GM19193 (cell line): ENCODE results near the gene TCTN2.

ENCODE experiments used
- POLR2A ChIP-seq: IDR thresholded peaks from 4 replicates; pipeline ENCODE4 v1.6.1; 2011; ENCODE audit not compliant: insufficient read depth, insufficient read length; ENCODE audit errors: extremely low read depth

The TCTN2 gene

DNA sequence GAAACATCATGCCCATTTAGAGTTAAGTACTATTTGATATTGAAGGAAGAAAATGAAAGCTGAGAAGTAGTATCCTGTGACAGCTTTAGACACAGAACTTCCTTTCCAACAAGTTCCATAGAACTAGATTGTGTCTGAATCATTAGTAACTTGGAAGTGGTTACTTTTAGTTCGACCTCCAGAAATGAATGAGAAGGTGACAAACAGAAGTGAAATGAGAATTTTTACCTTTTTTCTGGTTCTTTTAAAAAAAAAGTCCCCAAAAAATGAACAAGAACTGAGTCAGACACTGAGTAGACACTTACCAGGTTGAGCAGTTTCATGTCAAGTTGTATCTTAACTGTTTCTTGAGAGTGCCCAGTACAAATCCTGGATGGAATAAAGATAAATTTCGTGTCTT lies 44.3 kb downstream of the TCTN2 start:
- no peak for TF ChIP-seq POLR2A

DNA sequence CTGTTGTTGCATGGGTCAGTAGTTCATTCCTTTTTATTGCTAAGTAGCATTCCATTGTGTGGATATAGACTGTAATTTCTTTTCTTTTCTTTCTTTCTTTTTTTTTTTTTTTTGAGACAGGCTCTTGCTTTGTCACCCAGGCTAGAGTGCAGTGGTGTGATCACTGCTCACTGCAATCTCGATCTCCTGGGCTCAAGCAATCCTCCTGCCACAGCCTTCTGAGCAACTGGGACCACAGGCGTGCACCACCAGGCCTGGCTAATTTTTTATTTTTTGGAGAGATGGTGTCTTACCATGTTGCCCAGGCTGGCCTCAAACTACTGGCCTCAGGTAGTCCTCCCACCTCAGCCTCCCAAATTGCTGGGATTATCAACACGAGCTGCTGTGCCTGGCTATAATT lies 46.4 kb downstream of the TCTN2 start:
- TF ChIP-seq POLR2A = no peak

DNA sequence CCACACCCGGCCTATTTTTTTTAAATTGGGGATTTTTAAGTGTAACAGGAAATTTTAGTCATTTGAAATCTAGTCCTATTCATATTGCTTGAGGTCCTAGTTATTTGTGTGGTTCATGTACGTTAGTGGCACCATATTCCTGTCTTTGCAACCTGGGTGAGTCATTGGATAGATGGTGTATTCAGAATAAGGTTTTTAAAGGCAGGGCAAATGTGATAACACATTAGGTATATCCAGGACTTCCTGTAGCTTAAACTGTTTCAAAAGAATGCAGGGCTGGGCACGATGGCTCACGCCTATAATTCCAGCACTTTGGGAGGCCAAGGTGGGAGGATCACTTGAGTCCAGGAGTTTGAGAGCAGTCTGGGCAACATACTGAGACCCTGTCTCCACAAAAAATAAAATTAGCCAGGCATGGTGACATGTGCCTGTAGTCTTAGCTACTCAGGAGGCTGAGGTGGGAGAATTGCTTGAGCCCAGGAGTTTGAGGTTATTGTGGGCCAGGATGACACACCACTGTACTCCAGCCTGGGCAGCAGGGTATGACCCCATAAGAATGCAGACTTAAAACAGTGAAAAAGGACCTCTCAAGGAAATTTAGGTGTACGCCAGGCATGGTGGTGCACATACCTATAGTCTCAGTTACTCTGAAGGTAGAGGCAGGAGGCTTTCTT lies 49.4 kb downstream of the TCTN2 start:
- no peak for TF ChIP-seq POLR2A

DNA sequence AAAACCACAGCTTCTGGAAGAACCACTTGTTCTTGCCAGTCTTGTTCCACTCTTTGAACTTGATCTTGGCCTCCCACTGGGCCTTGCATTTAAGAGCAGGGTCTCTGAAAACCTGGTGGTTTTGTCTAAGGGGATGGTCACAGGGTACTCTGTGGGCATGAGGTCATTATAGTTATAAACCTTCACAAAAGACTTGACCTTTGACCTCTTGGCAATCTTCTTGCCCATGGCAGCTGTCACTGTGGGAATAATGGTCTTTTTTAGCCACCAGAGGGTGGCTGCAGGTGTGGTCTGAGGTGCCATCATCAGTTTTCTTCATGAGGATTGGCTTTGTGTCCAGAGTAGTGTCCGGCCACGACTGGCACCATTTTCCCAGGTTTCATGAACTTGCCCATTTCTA lies 50.3 kb downstream of the TCTN2 start:
- TF ChIP-seq POLR2A = no peak

DNA sequence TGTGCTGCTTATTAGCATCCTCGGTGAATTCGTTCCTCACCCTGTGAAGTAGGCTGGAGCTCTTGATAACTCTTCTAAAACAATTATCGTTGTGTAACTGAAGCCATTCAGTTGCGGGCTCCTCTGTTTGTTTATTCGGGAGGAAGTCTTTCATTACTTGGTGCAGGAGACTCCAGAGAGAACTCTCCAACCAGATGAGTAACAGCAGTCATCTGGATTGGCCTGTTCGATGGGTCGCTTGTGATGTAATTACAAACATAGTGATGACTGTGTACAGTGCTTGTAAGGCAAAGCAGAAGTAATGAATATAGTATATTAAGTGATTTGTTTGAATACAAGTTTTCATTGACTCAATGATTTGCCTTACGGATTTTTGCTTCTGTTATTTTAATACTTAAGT lies 52.1 kb downstream of the TCTN2 start:
- no peak for TF ChIP-seq POLR2A

DNA sequence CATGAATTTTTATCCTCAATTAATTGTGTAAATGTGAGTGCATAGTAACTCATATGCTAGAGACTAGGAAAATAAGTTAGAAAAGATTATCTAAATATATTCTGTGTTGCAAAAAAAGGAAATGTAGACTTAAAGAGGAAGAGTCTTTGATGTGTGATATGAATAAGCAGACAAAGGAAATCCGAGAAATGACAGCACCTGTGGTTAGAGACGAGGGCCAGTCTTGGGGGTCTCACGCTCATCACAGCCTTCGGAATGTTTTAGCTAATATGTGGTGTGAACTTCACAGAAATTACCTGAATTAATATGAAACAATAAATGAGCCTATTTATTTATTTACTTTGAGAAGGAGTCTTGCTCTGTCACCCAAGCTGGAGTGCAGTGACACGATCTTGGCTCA lies 52.9 kb downstream of the TCTN2 start:
- no peak for TF ChIP-seq POLR2A

DNA sequence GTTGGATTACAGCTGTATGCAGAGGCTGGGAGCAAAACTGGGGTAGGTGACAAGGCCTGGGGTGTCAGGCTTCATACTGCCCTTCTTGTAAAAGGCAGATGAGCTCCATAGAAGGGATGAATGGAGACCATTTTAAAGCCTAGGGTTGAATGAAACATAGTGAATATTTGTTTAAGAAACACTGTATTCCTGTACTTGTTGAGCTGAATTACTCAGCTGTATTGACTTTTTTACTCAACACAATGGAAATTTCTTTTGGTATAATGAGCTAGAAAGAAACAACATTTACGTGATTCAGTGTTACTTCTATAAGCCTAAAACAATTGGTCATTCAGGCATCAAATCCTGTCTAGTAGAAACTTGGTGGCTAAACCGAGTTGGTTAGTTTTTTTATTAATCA lies 55.3 kb downstream of the TCTN2 start:
- no peak for TF ChIP-seq POLR2A

DNA sequence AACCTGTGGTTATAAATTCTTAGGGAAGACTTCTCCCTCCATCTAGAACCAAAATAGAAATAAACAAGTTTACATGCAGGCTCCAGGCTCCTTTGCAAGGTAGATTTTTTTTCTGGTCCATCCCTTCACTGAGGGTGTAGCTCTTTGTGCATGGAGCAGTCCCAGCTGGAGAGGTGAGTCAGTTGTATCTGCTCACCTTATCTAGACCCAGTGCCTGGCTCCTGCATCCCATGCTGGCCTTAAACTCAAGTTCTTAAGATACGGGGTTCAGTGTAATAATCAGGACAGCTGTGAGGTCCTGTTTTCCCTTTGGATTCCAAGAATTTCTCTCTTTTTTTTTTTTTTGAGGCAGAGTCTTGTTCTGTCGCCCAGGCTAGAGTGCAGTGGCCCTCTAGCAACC lies 56.0 kb downstream of the TCTN2 start:
- TF ChIP-seq POLR2A = no peak

DNA sequence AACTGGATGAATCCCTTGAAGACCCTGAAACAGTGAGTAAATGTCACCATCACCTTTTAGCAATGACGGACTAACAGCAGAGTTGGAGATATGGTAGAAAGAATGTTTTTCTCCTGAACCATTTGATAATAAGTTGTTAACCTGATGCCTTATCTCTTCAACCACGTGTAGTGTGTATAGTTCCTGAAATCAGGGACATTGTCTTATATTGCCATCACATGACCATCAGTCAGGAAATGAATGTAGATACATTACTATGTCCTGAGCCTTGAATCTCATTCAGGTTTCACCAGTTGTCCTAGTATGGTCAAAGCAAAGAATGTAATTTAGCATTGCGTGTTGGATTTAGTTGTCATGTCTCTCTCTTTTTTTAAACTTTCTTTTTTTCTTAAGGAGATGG lies 57.0 kb downstream of the TCTN2 start:
- no peak for TF ChIP-seq POLR2A

DNA sequence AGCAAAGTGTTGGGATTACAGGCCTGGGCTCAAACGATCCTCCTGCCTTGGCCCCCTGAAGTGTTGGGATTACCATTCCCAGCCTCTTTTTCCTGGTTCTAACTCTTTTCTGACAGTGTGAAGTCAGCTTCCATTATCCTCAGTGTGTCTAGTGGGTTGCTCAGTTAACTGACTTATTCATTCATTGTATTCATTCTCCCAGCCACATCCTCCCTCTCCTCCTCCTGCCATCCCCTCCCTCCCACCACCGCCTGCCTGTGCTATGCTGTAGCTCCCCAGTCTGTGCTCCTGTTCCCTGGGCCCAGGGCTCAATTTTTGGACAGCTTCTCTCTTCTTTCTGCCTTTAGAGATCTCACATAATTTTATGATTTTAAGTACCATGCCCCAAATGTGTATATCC lies 60.7 kb downstream of the TCTN2 start:
- TF ChIP-seq POLR2A = no peak

DNA sequence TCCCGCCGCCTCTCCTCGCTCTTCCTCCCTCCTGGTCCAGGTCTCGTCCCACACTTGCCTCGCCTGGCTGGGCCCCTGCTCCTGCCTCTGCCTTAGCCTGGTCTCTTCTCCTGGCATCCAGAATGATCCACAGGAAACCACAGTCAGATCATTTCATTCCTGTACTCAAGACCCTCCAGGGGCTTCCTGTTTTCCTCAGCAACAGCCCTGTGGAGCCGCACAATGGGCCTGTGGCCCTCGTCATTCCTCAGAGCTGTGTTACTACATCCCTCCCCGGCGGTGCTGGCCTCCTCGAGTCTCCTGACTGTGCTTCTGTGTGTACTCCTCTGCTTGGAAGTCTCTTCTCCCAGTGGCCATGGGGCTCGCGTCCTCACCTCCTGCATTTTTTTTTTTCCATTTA lies 61.3 kb downstream of the TCTN2 start:
- TF ChIP-seq POLR2A = no peak

DNA sequence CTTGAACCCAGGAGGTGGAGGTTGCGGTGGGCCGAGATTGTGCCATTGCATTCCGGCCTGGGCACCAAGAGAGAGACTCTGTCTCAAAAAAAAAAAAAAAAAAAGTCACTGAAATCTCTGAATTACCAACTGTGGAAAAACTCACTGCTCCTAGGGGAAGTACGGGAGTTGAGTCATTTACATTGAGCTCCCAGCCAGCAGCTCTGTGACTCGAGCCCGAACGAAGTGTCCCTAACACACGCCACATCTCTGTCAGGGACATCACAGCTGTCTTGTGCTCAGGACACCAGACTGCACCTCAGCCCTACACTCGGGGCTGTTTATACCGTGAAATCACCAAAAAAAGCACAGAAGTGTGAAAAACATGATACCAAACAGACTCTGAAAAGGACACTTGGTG lies 62.3 kb downstream of the TCTN2 start:
- no peak for TF ChIP-seq POLR2A

DNA sequence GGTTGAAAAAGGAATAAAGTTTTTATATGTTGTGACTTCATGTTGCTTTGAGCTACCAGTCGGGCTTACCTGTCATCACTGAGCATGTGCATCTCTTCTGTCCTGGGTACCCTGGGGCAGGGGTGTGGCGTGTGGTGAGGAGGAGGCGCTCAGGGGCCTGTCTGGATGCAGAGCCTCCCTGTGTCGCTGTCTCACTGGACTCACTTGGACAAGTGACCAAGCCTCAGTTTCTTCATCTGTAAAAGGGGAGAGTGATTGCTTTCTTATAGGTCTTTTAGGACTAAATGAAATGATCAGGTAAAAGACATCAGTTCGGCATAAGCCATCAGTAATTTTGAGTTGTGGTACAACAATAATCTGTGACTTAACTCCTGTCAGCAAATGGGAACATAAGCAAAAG lies 63.4 kb downstream of the TCTN2 start:
- no peak for TF ChIP-seq POLR2A

DNA sequence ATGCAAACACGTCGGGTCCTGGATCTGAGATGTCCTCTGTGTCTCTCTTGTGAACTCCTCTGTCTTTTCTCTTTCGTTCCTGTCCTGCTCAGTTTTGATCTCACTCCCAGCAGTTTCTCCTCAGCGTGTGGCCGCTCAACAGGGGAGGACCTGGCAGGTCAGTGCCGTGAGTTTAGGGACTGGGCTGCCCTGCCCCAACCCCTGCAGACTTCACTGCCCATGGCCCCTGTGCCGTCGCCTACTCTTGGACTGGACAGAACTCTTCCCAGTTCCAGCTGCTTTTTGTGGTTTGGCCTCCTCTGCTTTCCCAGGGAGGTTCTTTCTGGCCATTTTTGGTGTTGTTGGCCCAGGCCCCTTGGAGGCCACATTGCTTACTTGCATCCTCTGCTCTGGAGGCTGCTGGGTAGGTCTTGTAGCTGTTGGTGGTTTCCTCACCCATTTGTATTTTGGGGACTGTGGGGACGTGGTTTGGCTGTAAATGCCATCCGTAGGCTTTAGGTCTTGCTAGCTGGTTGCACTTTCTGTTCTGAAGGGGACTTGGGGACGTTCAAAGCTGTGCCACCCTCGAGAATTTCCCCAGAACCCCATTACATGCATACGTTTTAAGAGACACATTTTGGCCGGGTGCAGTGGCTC lies 71.1 kb downstream of the TCTN2 start:
- TF ChIP-seq POLR2A = no peak

DNA sequence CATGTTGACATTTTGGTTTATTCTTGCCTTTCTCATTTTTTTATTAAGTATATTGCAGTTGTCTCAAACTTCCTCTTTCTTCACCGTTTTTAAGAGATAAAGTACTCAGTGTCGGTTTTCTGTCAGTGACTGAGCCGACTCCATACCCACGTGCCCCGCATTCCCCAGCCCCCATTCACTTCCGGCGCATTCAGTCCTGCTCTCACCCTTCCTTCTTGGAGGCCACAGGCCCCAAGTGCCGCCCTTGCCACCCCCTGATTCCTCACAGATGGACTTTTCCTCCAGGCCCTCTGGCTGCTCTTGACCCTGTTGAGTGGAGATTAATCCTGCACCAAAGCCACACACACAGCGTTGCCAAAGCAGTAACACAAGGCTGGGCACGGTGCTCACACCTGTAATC lies 72.1 kb downstream of the TCTN2 start:
- no peak for TF ChIP-seq POLR2A

DNA sequence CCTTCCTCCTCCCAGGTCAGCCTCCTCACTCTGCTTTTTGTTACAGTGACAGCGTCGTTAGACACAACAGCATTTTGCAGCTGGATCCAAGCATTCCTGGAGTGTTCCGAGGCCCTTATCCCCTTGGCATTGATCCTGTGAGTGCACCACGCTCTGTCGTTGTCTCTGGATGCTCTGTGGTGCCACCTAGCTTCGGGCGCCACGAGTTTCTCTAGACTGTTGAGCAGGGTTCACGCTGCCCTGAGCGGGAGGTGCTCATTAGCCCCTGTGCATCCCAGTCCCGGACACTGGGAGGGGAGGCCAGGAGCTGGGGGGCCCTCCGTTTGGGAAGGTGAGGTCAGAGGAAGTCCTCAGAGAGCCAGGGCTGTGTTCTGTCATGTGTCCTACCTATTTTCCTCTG lies 73.9 kb downstream of the TCTN2 start:
- TF ChIP-seq POLR2A = no peak

DNA sequence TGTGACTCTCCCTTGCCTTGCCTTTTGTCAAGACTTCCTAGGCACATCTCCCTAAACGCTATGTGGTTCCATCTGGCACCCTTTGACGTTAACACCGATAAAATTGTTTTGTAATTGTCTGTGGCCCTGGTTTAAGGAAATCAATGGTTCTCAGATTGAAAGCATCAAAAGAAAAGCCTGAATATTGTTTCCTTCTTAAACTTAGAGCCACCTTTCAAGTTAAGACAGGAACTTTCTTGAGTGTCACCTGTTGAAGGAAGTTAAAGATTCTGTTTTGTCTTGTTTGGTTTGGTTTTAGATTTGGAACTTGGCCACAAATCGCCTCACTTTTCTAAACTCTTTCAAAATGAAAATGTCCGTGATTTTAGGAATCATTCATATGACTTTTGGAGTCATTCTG lies 76.4 kb downstream of the TCTN2 start:
- TF ChIP-seq POLR2A = no peak
